Thymus (tissue), 11 donors: Measurements from ENCODE around the gene LEUTX. TPM values are rescaled to one million over a fixed set of nuclear protein-coding genes. Genes with fewer than 3 reads are reported as not detected.
"Not testable (repeated sequence)": the region's sequence is repeated elsewhere in the genome, so short reads cannot be mapped to it uniquely, and the experiment has no call there.

Experiments
- DNase-seq, 9 donors: peaks; one replicate each; pipeline ENCODE4 v3.0.0-alpha.2; 2013; ENCODE audit warnings: low spot score in 9 of 9, low read depth in 6 of 9, missing footprints in 1 of 9
- H3K27ac ChIP-seq, 2 donors: one replicate each; pipeline ENCODE4 v1.5.1; 2013; ENCODE audit warnings: control low read depth in 1 of 2, low read depth in 1 of 2, low read length in 1 of 2, mild to moderate bottlenecking in 1 of 2, moderate library complexity in 1 of 2
- H3K27me3 ChIP-seq, 2 donors: one replicate each; pipeline ENCODE4 v1.5.1; 2013; ENCODE audit warnings: low read length in 1 of 2; ENCODE audit not compliant: control insufficient read depth in 2 of 2, insufficient read depth in 1 of 2
- H3K36me3 ChIP-seq, 2 donors: one replicate each; pipeline ENCODE4 v1.5.1; 2013; ENCODE audit warnings: low read length in 1 of 2, mild to moderate bottlenecking in 1 of 2, moderate library complexity in 1 of 2; ENCODE audit not compliant: control insufficient read depth in 2 of 2, insufficient read depth in 2 of 2
- H3K4me1 ChIP-seq, 2 donors: one replicate each; pipeline ENCODE4 v1.5.1; 2013; ENCODE audit warnings: low read length in 2 of 2; ENCODE audit not compliant: control insufficient read depth in 2 of 2, insufficient read depth in 2 of 2
- H3K4me3 ChIP-seq, 2 donors: one replicate each; pipeline ENCODE4 v1.5.1; 2013; ENCODE audit warnings: low read length in 2 of 2, control low read depth in 1 of 2, mild to moderate bottlenecking in 1 of 2
- H3K9me3 ChIP-seq, 2 donors: one replicate each; pipeline ENCODE4 v1.5.1; 2013; ENCODE audit warnings: low read length in 1 of 2, mild to moderate bottlenecking in 1 of 2; ENCODE audit not compliant: control insufficient read depth in 2 of 2, insufficient read depth in 1 of 2
- WGBS: extraction: QIAGEN DNeasy Blood & Tissue Kit; methylation state at CpG from one replicate; pipeline ENCODE4 v1.1.7; 2013; 5-methylcytosine and 5-hydroxymethylcytosine counted together
- polyA plus RNA-seq: library from polyadenylated mRNA; stranded (reverse); fragments of 200-250 nt; gene quantifications from one replicate; pipeline ENCODE4 v1.2.3, GENCODE V29; 2013
- total RNA-seq: library from RNA; stranded (reverse); fragments of 120-200 nt; gene quantifications from one replicate; pipeline ENCODE4 v1.2.4, GENCODE V29; 2013
- donor health status: healthy.

Gene LEUTX
- total and polyA plus RNA-seq, 2 donors: 0.09 to 0.46 TPM

- H3K9me3 ChIP-seq, DNase-seq, H3K27ac ChIP-seq, H3K4me3 ChIP-seq, H3K36me3 ChIP-seq, H3K27me3 ChIP-seq, H3K4me1 ChIP-seq: not testable (repeated sequence)
- 95% methylated on average over 6 of the region's 6 CpGs for WGBS
Observed at GRCh38 chr19:39814111-39814510, 35.5 kb downstream of the LEUTX start.

DNA sequence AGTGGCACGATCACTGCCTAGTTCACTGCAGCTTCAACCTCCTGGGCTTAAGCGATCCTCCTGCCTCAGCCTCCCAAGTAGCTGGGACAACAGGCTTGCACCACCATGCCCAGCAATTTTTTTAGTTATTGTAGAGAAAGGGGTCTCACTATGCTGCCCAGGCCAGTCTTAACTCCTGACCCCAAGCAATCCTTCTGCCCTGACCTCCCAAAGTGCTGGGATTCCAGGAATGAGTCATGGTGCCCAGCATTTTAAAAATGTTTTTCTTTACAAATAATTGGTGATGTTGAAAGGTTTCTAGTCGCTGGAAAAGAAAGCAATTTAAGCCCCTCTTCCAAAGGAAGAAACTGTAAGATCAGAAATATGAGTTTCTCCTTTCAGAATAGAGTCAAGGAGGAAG lies 35.9 kb downstream of the LEUTX start:
- Histone ChIP-seq H3K4me3 (no peak overlapping the region), H3K4me1 (peaks cover 0 to 3% of the 10 kb centered on the region in 2 donors), H3K27me3 (no peaks in the 10 kb centered on the region), H3K9me3 (no peaks in the 10 kb centered on the region), H3K27ac (no peak overlapping the region), H3K36me3 (no peaks in the 10 kb centered on the region)
- DNase-seq: no peak
- 99% methylated on average over 3 of the region's 3 CpGs for WGBS

DNA sequence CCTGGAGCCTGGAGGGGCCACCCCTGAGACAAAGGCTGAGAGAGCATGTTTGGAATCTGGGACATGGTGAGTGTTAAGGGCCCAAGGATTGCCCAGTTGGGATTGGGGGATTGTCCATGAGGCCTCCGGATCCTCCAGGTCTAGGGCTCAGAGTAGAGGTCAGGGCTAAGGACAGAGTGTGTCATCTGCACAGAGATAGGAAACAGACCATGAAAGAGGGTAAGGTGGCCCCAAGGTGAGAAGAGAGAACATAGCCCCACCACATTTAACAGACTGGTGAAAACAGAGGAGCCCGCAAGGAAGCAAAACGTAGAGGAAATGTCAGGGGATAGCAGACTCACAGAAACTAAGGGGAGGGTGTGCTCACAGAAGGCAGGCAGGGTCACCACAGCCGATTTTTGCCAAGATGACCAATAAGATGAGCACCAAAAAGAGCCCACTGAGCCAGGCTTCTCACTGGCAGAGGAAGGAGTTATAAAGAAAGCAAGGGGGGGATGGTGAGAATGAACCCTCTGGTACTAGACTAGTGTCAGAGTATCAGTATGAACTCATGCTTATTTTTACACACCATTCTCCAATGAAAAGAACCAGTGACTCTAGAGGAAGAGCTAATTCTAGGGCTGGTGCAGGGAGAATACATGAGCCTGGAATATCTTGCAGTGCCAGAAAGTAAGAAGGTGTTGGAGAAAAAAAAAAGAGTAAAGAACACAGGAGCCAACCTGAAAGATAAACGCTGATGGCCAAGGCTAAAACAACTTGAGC lies 37.8 kb downstream of the LEUTX start:
- Histone ChIP-seq H3K27me3 (no peaks in the 10 kb centered on the region), H3K9me3 (no peaks in the 10 kb centered on the region), H3K27ac (no peak overlapping the region), H3K4me1 (peaks cover 0 to 3% of the 10 kb centered on the region in 2 donors), H3K4me3 (no peak overlapping the region), H3K36me3 (no peaks in the 10 kb centered on the region)
- 95% methylated on average over 5 of the region's 5 CpGs for WGBS
- no peak for DNase-seq

GRCh38 chr19:39817888-39818561 lies 39.4 kb downstream of the LEUTX start:
- H3K36me3 ChIP-seq: no peaks in the 10 kb centered on the region
- WGBS: 93% methylated on average over 12 of the region's 12 CpGs
- no peak overlapping the region for H3K4me3 ChIP-seq
- H3K27me3 ChIP-seq: no peaks in the 10 kb centered on the region
- H3K4me1 ChIP-seq: peaks cover 0 to 3% of the 10 kb centered on the region in 2 donors
- DNase-seq: no peak
- peak overlapping the region in 1 of 2 donors; percentile 77 for H3K27ac ChIP-seq
- H3K9me3 ChIP-seq: no peaks in the 10 kb centered on the region

DNA sequence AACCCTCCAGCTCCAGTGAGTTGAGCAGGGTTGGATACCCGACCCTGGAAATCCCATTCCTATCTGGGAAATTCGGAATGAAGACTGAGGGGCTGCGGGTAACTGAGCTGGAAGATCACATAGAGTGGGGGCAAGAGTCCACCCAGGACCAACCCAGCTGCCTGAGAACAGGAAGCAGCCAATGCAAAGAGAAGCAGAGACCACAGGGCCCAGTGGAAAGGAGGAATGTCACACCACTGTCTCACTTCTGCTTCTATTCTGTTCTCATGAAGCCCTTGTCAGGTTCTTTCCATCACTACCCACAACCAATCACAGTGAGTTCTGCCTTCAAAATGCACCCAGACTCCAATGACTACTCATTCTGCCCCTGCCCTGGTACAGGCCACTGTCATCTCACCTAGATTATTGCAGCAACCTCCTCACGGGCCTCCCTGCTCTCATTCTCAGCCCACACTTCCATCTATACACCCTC lies 40.0 kb downstream of the LEUTX start:
- no peaks in the 10 kb centered on the region for H3K27me3 ChIP-seq
- H3K4me3 ChIP-seq: no peak overlapping the region
- H3K36me3 ChIP-seq: no peaks in the 10 kb centered on the region
- 97% methylated on average over 4 of the region's 4 CpGs for WGBS
- no peaks in the 10 kb centered on the region for H3K9me3 ChIP-seq
- no peak overlapping the region for H3K27ac ChIP-seq
- no peak for DNase-seq
- H3K4me1 ChIP-seq: peaks cover 3 to 4% of the 10 kb centered on the region in 2 donors

GRCh38 chr19:39819786-39820185 lies 41.1 kb downstream of the LEUTX start:
- no peak overlapping the region for H3K4me3 ChIP-seq
- H3K36me3 ChIP-seq: no peaks in the 10 kb centered on the region
- no peaks in the 10 kb centered on the region for H3K27me3 ChIP-seq
- H3K27ac ChIP-seq: no peak overlapping the region
- peaks cover 6 to 11% of the 10 kb centered on the region in 2 donors for H3K4me1 ChIP-seq
- no peaks in the 10 kb centered on the region for H3K9me3 ChIP-seq
- no peak for DNase-seq
- WGBS: 97% methylated on average over 3 of the region's 3 CpGs

DNA sequence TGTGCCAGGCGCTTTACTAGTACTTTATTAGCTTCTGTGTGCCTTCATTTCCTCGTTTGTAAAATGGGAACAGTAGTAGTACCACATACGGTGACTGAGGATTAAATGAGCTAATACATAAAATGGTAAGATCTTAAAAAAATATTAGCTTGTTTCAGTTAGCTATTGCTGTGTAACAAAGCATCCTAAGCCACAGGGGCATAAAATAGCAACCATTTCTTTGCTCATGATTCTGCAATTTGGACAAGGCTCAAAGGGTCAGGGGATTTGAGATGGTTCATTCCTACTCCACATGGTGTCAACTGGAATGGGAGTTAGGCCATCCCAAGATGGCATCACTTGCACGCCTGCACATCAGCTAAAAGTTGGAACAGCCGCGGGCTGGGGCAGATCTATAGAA lies 42.0 kb downstream of the LEUTX start:
- Histone ChIP-seq H3K36me3 (peaks cover 5% of the 10 kb centered on the region in 2 donors), H3K4me1 (peaks cover 11 to 16% of the 10 kb centered on the region in 2 donors), H3K27ac (no peak overlapping the region), H3K27me3 (no peaks in the 10 kb centered on the region), H3K9me3 (no peaks in the 10 kb centered on the region), H3K4me3 (no peak overlapping the region)
- no peak for DNase-seq
- 96% methylated on average over 6 of the region's 6 CpGs for WGBS

- 48% methylated on average over 7 of the region's 7 CpGs for WGBS
- DNase-seq: no peak
- H3K27me3 ChIP-seq: no peaks in the 10 kb centered on the region
- peaks cover 11 to 16% of the 10 kb centered on the region in 2 donors for H3K4me1 ChIP-seq
- peaks cover 31 to 33% of the 10 kb centered on the region in 2 donors for H3K36me3 ChIP-seq
- H3K4me3 ChIP-seq: peak overlapping the region; percentile 73 to 74
- H3K9me3 ChIP-seq: no peaks in the 10 kb centered on the region
- H3K27ac ChIP-seq: peak overlapping the region in 1 of 2 donors; percentile 74
Observed at GRCh38 chr19:39823686-39824085, 45.0 kb downstream of the LEUTX start.
